Stomach (tissue), 4 donors: Measurements from ENCODE around the gene POU2AF1.

Source experiments
- CTCF ChIP-seq, 7 experiments: fragments of 450-650 bp in 4 of 7; fragments of 200-600 bp in 3 of 7; sonication (generic) in 3 of 7; IDR thresholded peaks; one replicate each; pipeline ENCODE4 v1.5.1; 2016 to 2019; ENCODE audit warnings: antibody characterized with exemption in 7 of 7, control low read depth in 2 of 7, mild to moderate bottlenecking in 1 of 7
- POLR2A ChIP-seq, 4 donors: fragments of 450-650 bp; IDR thresholded peaks; one replicate each; pipeline ENCODE4 v1.6.1; 2016; ENCODE audit warnings: antibody characterized with exemption in 4 of 4, control low read depth in 2 of 4, mild to moderate bottlenecking in 1 of 4, moderate library complexity in 1 of 4
- POLR2AphosphoS5 ChIP-seq, 3 donors: sonication (generic); formaldehyde crosslinking; IDR thresholded peaks; one replicate each; pipeline ENCODE4 v1.6.1; 2016; ENCODE audit warnings: antibody characterized with exemption in 3 of 3

GRCh38 chr11:111348147-111348546, 30.9 kb downstream of the POU2AF1 start:
- TF ChIP-seq CTCF (IDR thresholded peaks at IDR 0.05) (no peak), POLR2A (IDR thresholded peaks at IDR 0.05) (no peak), POLR2AphosphoS5 (IDR thresholded peaks at IDR 0.05) (no peak)
